Measurements from ENCODE around the gene IKZF1.

- TF ChIP-seq, protein P1, sequence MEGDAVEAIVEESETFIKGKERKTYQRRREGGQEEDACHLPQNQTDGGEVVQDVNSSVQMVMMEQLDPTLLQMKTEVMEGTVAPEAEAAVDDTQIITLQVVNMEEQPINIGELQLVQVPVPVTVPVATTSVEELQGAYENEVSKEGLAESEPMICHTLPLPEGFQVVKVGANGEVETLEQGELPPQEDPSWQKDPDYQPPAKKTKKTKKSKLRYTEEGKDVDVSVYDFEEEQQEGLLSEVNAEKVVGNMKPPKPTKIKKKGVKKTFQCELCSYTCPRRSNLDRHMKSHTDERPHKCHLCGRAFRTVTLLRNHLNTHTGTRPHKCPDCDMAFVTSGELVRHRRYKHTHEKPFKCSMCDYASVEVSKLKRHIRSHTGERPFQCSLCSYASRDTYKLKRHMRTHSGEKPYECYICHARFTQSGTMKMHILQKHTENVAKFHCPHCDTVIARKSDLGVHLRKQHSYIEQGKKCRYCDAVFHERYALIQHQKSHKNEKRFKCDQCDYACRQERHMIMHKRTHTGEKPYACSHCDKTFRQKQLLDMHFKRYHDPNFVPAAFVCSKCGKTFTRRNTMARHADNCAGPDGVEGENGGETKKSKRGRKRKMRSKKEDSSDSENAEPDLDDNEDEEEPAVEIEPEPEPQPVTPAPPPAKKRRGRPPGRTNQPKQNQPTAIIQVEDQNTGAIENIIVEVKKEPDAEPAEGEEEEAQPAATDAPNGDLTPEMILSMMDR (IDR thresholded peaks at IDR 0.05; ENCODE audit: insufficient read depth, low read length, poor library complexity, severe bottlenecking): no peak
- TF ChIP-seq EZH2phosphoT487 (conservative IDR thresholded peaks at IDR 0.05; ENCODE audit: low read length): no peak
Measured at GRCh38 chr7:50431316-50431715, 126.8 kb downstream of the IKZF1 start.

Data from SU-DHL-6 (cell line).